DMS114 treated with DMSO at 0.1 percent for 48 hours (cell line): Measurements from ENCODE around the gene AIPL1.

Experiments
- DNase-seq: peaks from one replicate; lab custom pipeline; 2025; ENCODE audit not compliant: unreplicated experiment; lab: John Stamatoyannopoulos, UW

The AIPL1 gene

GRCh38 chr17:6421700-6422604 is 13.0 kb downstream of the AIPL1 start:
- DNase-seq, result peak; percentile 71

GRCh38 chr17:6420173-6420641 is 14.7 kb downstream of the AIPL1 start:
- no peak for DNase-seq

GRCh38 chr17:6415616-6416015 is 19.3 kb downstream of the AIPL1 start:
- no peak for DNase-seq

- peak; percentile 53 for DNase-seq
These were observed 21.9 kb downstream of the AIPL1 start for GRCh38 chr17:6413065-6413464.

GRCh38 chr17:6408735-6409134 is 26.2 kb downstream of the AIPL1 start:
- DNase-seq, result no peak

GRCh38 chr17:6408276-6408675 is 26.6 kb downstream of the AIPL1 start:
- DNase-seq, result no peak

GRCh38 chr17:6402258-6402657 is 32.7 kb downstream of the AIPL1 start:
- DNase-seq, result no peak

- DNase-seq, result no peak
These were observed 36.0 kb downstream of the AIPL1 start for GRCh38 chr17:6398955-6399354.

GRCh38 chr17:6394055-6394606 is 40.8 kb downstream of the AIPL1 start:
- DNase-seq, result no peak

- DNase-seq, result no peak
These were observed 41.5 kb downstream of the AIPL1 start for GRCh38 chr17:6393351-6393952.

GRCh38 chr17:6392609-6393350 is 42.1 kb downstream of the AIPL1 start:
- no peak for DNase-seq

- no peak for DNase-seq
These were observed 46.5 kb downstream of the AIPL1 start for GRCh38 chr17:6388416-6388815.

GRCh38 chr17:6387858-6388257 is 47.1 kb downstream of the AIPL1 start:
- DNase-seq, result no peak

GRCh38 chr17:6387442-6387841 is 47.5 kb downstream of the AIPL1 start:
- no peak for DNase-seq

- no peak for DNase-seq
These were observed 48.8 kb downstream of the AIPL1 start for GRCh38 chr17:6386041-6386630.

GRCh38 chr17:6384481-6384880 is 50.4 kb downstream of the AIPL1 start:
- no peak for DNase-seq

- no peak for DNase-seq
These were observed 53.1 kb downstream of the AIPL1 start for GRCh38 chr17:6381526-6382465.

GRCh38 chr17:6380915-6381438 is 53.9 kb downstream of the AIPL1 start:
- no peak for DNase-seq

- DNase-seq, result no peak
These were observed 57.0 kb downstream of the AIPL1 start for GRCh38 chr17:6377906-6378305.

GRCh38 chr17:6376931-6377361 is 58.0 kb downstream of the AIPL1 start:
- no peak for DNase-seq
